HL-60 (cell line): Measurements from ENCODE around the gene ENOX1.

ENCODE experiments used
- DNase-seq, 2 experiments: peaks; one replicate each; pipeline ENCODE4 v3.0.0-alpha.2; 2010 to 2020; ENCODE audit warnings: low read depth in 1 of 2, low spot score in 1 of 2
- H3K27ac ChIP-seq: fragments of 250-450 bp; sonication (Bioruptor Pico); replicated peaks from 2 replicates; pipeline ENCODE4 v1.5.1; 2020; ENCODE audit warnings: mild to moderate bottlenecking, moderate library complexity
- H3K27me3 ChIP-seq: fragments of 250-450 bp; sonication (Bioruptor Pico); 2 replicates; pipeline ENCODE4 v1.5.1; 2021; ENCODE audit warnings: mild to moderate bottlenecking, moderate library complexity; ENCODE audit not compliant: insufficient read depth, poor library complexity, severe bottlenecking
- H3K4me3 ChIP-seq: replicated peaks from 2 replicates; pipeline ENCODE4 v1.5.1; 2011; ENCODE audit warnings: mild to moderate bottlenecking, control low read depth, low read length; ENCODE audit not compliant: insufficient read depth
- GABPA ChIP-seq: IDR thresholded peaks from 2 replicates; pipeline ENCODE4 v1.6.1; 2012; ENCODE audit warnings: low read depth
- POLR2AphosphoS5 ChIP-seq: IDR thresholded peaks from 2 replicates; pipeline ENCODE4 v1.6.1; 2012; ENCODE audit warnings: low read depth
- REST ChIP-seq: IDR thresholded peaks from 2 replicates; pipeline ENCODE4 v1.6.1; 2012; ENCODE audit warnings: low read depth; ENCODE audit not compliant: insufficient replicate concordance
- SPI1 ChIP-seq: IDR thresholded peaks from 2 replicates; pipeline ENCODE4 v1.6.1; 2012; ENCODE audit warnings: low read depth, mild to moderate bottlenecking, borderline replicate concordance
- TF ChIP-seq, protein P1 (sequence below): IDR thresholded peaks from one replicate; pipeline ENCODE4 v1.5.1; 2011; ENCODE audit warnings: low read length, control low read depth, inconsistent platforms; ENCODE audit not compliant: insufficient read depth

Gene ENOX1

DNA sequence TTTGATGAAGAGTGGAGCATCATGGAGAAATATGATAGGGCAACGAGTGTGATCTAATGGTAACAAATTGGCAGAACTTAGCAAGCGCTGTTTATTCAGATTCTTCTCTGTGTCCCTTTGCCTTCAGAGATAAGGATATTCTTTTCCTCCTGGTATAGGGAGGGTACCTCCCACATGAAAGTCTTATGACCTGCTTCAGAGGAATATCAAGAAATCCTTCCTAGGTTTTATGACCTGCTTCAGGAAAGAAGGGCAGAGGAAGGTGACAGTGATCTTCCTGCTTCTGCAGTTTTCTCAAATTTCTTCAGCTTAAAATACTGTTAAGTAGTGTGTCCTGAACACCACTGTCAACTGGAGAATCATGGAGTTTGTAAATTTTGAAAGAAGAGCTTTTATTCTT is 619.0 kb downstream of the ENOX1 start:
- TF ChIP-seq REST (no peak), GABPA (no peak), SPI1 (no peak), POLR2AphosphoS5 (no peak)
- TF ChIP-seq, protein P1, sequence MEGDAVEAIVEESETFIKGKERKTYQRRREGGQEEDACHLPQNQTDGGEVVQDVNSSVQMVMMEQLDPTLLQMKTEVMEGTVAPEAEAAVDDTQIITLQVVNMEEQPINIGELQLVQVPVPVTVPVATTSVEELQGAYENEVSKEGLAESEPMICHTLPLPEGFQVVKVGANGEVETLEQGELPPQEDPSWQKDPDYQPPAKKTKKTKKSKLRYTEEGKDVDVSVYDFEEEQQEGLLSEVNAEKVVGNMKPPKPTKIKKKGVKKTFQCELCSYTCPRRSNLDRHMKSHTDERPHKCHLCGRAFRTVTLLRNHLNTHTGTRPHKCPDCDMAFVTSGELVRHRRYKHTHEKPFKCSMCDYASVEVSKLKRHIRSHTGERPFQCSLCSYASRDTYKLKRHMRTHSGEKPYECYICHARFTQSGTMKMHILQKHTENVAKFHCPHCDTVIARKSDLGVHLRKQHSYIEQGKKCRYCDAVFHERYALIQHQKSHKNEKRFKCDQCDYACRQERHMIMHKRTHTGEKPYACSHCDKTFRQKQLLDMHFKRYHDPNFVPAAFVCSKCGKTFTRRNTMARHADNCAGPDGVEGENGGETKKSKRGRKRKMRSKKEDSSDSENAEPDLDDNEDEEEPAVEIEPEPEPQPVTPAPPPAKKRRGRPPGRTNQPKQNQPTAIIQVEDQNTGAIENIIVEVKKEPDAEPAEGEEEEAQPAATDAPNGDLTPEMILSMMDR = no peak
- no peaks in the 10 kb centered on the region for H3K27me3 ChIP-seq
- no peak overlapping the region for H3K27ac ChIP-seq
- no peak overlapping the region for H3K4me3 ChIP-seq
- no peak for DNase-seq

DNA sequence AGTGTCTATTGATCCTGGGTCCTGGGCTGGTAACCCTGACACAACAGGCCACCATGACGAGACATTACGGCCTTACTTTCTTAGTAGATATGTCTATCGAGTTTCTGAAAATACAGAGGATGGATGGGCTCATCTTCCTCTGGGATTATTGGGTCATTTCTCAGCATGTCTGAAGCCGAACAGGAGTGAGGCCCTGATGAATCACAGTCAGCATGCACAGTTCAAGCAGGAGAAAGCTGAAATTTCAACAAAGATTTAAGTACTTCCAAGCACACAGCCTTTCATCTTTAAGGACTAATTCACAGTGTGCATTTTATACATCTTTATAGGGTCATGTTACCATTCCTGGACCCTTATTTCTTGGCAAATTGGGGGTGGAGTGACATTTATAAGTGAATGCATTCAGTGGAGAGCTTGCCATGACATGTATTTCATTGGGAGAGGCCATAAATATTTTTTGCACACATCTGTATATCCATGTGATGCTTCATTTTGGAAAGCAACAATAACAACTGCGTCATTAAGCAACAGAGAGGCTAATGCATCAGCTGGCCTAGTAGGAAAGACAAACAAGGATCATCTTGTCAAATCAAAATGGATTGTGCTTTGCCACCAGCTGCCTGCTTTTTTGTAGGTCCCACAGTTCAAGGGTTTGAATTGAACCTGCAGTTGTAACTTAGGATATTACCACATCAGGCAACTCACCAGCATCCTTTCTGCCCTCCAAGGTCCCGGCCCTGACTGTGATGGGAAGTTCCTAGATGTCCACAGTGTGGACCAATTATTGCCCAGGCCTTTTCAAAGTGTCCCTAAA is 619.9 kb downstream of the ENOX1 start:
- Histone ChIP-seq H3K4me3 (no peak overlapping the region), H3K27me3 (no peaks in the 10 kb centered on the region), H3K27ac (no peak overlapping the region)
- no peak for TF ChIP-seq GABPA
- TF ChIP-seq POLR2AphosphoS5 = no peak
- TF ChIP-seq, protein P1 = no peak
- no peak for TF ChIP-seq SPI1
- no peak for TF ChIP-seq REST
- DNase-seq = no peak
